ENCODE results near the gene SP7.

Gene SP7

DNA sequence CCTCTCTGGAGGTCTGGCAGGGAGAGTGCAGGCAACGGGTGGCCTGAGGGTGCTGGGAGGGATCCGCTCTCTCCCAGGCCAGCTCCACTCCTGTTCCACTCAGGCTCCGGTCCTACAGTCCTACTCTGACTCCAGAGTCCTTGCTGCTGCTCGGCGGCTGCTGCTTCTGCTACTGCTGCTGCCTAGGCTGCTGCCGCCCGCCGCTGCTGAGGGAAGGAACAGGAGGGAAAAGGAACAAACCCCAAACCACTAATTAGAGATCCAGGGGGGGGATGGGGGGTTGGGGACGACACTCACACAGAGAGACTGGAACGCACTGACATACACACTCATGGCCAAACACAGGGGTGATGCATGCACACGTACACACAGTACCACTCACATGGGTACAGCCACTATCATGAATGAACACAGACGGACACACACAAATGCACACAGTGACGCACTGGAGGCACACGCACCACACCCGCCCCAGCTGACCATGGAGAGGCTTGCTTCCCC lies at the start of gene SP7:
Gene SP7 (minus strand): TSS at position 174 of the 501 bp plus-strand sequence. CDS start 708 bp downstream, outside the sequence.
- TF ChIP-seq CTCF (IDR thresholded peaks at IDR 0.05; ENCODE audit: borderline replicate concordance, insufficient read depth, low read depth, low read length), result no peak
- no peak within 1 kb of the TSS for H3K4me3 ChIP-seq (ENCODE audit: low read depth, low read length)

GRCh38 chr12:53383258-53383657 lies 47.1 kb upstream of the SP7 start:
- TF ChIP-seq CTCF (IDR thresholded peaks at IDR 0.05; ENCODE audit: borderline replicate concordance, insufficient read depth, low read depth, low read length), result no peak
- H3K4me3 ChIP-seq (ENCODE audit: low read depth, low read length), result no peak overlapping the region

DNA sequence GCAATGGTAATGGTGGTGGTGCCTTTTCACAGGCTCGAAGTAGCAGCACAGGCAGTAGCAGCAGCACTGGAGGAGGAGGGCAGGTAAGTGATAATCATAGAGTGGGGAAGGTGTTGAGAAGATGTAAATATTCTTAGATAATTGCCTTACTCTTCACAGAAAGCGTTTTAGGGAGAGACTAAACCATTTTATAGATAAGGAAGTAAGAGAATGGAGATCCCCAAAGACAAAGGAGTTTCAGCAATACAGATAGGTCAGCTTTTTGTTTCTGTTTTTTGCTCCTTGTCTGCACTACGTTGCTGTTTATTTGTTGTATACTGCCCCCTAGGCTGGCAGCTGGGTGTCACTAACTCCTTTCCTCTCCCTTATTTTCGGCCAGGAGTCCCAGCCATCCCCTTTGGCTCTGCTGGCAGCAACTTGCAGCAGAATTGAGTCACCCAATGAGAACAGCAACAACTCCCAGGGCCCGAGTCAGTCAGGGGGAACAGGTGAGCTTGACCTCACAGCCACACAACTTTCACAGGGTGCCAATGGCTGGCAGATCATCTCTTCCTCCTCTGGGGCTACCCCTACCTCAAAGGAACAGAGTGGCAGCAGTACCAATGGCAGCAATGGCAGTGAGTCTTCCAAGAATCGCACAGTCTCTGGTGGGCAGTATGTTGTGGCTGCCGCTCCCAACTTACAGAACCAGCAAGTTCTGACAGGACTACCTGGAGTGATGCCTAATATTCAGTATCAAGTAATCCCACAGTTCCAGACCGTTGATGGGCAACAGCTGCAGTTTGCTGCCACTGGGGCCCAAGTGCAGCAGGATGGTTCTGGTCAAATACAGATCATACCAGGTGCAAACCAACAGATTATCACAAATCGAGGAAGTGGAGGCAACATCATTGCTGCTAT lies 45.8 kb upstream of the SP7 start:
- H3K4me3 ChIP-seq (ENCODE audit: low read depth, low read length), result no peak overlapping the region
- TF ChIP-seq CTCF (IDR thresholded peaks at IDR 0.05; ENCODE audit: borderline replicate concordance, insufficient read depth, low read depth, low read length), result peak; percentile 43

DNA sequence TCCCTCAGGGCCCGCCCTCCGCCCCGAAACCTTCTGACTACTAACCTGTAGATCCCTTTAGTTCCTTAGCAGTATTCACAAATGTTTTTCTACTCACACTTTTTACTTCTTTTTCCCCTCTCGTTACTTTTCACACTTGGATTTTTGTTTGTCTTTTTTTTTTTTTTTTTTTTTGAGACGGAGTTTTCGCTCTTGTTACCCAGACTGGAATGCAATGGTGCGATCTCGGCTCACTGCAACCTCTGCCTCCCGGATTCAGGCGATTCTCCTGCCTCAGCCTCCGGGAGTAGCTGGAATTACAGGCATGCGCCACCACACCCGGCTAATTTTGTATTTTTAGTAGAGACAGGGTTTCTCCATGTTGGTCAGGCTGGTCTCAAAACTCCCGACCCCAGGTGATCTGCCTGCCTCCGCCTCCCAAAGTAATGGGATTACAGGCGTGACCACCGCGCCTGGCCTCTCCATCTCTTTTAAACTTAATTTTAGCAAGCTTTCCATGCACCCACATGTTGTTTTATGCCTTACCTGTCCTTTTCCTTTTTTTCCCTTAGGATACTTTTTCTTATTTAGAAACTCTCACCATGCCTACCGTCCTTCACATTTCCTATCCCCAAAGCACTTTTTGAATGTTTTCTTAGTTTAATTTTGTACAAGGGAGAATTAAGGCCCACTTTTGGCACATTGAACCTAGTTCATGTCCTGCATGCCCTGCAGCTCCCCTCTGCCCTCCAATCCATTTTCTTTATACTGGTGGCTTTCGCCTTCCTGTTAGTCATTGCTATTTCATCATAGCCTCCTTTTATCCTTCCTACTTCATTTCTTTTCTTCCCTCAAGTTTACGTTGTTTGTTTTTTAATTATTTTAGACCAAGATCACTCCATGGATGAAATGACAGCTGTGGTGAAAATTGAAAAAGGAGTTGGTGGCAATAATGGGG lies 44.9 kb upstream of the SP7 start:
- no peak for TF ChIP-seq CTCF (IDR thresholded peaks at IDR 0.05; ENCODE audit: borderline replicate concordance, insufficient read depth, low read depth, low read length)
- H3K4me3 ChIP-seq (ENCODE audit: low read depth, low read length), result peak overlapping the region; percentile 50

- H3K4me3 ChIP-seq (ENCODE audit: low read depth, low read length), result peak within 1 kb of the TSS; percentile 57
- no peak for TF ChIP-seq CTCF (IDR thresholded peaks at IDR 0.05; ENCODE audit: borderline replicate concordance, insufficient read depth, low read depth, low read length)
These were observed 44.1 kb upstream of the SP7 start, which contains the start of gene SP1 for GRCh38 chr12:53380104-53380793. TSS of gene SP1 (plus strand) at chr12:53380176. CDS start at chr12:53380292, 116 bp downstream.

DNA sequence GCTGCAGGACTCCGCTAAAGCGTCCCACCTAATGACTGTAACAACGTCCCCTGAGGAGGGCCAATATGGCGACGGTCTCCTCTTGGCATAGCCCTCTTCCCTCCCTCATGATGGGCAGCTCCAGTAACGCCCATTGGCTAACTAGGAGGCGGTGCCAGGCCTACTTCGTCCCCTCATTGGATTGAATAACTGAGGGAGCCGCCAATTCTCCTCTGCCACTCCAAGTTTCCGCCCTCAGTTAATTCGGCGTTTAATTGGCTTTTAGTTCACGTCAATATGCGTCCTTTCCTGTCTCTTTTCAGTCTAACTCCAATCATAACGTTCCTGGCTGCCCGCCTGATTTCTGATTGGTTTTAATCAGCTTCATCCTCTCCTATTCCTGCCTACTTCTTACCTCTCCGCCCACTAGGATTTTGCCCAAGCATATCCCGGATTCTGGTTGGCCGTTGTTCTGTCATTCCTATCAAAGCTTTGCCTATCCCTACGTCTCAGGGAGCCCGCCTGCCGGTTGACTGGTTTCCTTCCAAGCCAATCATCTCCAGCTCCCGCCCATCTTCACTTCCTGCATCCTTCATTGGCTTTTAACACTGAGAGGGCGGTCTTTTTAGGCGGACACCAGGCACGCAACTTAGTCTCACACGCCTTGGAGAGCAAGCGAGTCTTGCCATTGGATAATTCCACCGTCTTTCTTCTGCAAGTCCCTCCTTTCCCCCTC lies 43.4 kb upstream of the SP7 start:
- TF ChIP-seq CTCF (IDR thresholded peaks at IDR 0.05; ENCODE audit: borderline replicate concordance, insufficient read depth, low read depth, low read length), result no peak
- H3K4me3 ChIP-seq (ENCODE audit: low read depth, low read length), result peak overlapping the region; percentile 57

Data from GM12875 (cell line).